Globus pallidus (tissue), 1 donor: ENCODE data around the gene CLMN.
"Not testable (repeated sequence)": the region's sequence is repeated elsewhere in the genome, so short reads cannot be mapped to it uniquely, and the experiment has no call there.

Source experiments
- DNase-seq: peaks from one replicate; pipeline ENCODE4 v3.0.0-alpha.2; 2015; ENCODE audit warnings: low spot score

CLMN gene

GRCh38 chr14:95218006-95218405, 101.7 kb downstream of the CLMN start:
- DNase-seq, result no peak

DNA sequence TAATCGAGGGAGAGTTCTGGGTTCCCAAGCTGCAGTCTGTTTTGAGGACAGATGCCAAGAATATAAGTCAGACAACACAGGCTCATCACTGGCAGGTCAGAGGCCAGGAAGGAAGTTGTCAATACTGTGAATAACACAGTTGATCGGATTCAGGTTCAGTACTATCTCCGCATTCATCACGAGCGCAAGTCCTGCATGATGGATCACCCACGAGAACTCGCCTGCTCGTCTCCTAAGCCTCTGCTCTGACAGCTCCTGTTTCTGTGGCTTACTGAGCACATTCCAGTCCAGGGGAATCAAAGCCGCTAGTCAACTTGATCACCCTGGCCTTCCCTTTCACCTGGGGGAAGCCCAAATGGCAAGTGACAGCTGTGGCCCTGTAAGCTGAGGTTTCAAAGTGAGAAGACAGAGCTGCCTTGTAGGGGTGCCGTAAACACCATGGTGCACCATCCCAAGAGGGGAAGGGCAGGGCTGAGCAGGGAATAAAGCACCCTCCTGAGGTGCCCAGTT, 102.3 kb downstream of the CLMN start:
- no peak for DNase-seq

- DNase-seq, result no peak
Measured at GRCh38 chr14:95216008-95216407, 103.7 kb downstream of the CLMN start.

DNA sequence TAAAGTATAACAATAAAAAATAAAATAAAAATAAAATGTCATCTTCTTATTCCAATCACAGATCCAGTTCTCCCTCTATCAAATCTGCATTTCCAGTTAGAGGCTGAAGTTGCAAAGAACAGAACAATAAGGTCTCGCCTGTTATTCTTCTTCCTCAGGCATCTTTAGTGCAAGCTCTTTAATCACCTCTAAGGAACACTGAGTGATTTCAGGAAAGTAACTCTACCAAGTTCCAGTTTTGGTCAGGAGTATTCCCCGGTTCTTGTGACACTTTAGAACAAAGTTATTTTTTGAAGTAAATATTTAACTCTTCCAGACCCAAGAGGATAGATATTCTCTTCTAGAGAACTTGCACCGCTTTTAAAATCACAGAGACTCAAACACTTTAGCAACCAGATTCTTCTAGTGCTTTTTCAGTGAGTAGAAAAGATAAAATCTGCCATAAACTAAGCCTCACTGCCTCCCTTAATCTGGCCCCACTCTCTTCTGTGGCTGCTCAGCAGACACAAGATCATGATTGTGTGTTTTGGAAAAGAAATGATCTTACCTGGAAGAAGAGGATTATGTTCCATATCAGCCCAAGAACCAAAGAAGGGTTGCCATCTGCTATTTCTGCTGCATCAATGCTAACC, 104.5 kb downstream of the CLMN start:
- DNase-seq, result no peak

GRCh38 chr14:95213774-95214173, 105.9 kb downstream of the CLMN start:
- no peak for DNase-seq

DNA sequence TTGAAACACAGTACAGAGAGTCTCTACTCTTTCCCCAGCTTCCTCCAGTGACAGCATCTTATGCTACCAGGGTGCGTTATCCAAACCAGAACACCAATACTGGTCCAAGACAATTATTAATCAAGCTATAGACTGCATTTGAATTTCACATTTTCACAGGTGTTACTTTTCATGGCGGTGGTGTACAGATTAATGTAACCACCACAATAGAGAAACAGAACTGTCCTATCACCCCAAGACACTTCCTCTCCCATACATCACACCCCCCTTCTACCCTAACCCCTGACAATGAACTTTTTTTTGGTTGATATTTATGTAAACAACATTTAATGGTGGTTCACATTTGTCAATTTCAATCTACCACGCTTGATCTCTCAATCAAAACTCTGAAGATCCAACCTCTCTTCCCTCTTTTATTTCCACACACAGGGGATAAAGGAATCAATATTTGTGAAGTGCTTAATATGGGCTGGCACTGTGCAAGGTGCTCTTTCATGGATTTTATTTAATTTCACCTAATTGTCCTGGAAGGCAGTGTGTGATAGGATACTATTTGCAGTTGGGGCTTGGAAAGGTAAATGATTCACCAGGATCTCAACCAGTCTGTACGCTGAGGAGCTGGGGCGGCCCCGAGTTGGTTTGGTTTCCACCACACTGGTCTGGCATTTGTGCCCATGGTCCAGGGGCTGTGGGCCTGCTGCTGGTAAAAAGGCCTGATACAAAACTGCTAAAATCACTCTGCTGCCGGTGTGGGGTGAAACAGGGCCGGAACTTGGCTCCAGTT, 107.8 kb downstream of the CLMN start:
- no peak for DNase-seq

DNA sequence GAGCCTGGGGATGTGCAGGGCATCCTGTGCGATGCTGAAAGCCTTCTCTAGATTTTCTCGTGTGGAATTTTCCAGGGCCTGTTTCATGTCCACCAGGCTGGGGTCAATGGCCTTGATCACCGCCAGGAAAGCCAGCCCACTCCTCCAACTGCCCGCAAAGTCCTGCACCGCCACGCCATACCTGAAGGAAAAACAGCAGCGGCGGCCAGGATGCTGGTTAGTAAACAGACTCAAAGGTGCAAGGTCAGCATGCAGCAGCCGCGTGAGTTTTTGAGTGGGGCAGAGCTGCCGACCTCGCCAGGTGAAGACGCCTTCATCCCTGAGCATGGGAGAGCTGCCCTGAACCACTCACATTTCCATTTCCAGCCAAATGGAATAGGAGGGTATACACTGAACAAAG, 109.0 kb downstream of the CLMN start:
- no peak for DNase-seq

DNA sequence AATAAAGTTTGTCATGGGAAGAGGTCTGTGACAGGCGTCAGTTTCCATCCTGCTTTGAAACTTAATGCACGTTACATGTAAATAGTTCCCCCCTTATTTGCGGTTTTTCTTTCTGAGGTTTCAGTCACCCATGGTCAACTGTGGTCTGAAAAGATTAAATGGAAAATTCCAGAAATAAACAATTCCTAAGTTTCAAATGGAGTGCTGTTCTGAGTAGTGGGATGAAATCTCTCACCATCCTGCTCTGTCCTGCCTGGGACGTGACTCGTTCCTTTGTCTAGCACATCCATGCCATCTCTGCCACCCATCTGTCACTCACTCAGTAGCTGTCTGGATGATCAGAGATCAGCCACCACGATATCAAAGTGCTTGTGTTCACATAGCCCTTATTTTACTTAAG, 111.1 kb downstream of the CLMN start:
- DNase-seq, result no peak

GRCh38 chr14:95207475-95208233, 112.1 kb downstream of the CLMN start:
- no peak for DNase-seq

- no peak for DNase-seq
Measured at GRCh38 chr14:95206534-95206933, 113.2 kb downstream of the CLMN start.

DNA sequence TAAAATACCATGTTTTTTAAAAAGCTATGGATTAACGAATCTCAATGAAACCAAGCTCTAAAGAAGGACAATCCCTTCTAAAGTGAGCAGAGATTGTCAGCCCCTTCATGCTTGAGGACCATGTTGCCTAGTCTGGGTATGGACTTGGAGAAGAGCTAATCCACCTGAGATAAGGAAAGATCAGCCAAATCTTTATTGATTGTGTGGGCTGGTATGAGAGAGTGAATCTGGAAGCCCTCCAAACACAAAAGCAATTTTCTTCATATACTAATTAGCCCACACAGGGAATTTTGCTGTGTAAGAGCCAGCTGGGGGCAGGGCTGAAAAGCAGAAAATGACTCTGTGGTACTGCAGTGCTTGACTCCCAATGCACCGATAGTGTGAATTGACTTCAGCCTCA, 115.0 kb downstream of the CLMN start:
- DNase-seq, result no peak

DNA sequence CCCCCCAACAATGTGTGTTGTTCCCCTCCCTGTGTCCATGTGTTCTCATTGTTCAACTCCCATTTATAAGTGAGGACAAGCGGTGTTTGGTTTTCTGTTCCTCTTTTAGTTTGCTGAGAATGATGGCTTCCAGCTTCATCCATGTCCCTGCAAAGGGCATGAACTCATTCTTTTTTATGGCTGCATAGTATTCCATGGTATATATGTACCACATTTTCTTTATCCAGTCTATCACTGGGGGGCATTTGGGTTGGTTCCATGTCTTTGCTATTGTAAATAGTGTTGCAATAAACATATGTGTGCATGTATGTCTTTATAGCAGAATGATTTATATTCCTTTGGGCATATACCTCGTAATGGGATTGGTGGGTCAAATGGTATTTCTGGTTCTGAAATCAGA, 118.0 kb downstream of the CLMN start:
- not testable (repeated sequence) for DNase-seq

GRCh38 chr14:95200404-95200803, 119.3 kb downstream of the CLMN start:
- DNase-seq, result no peak

DNA sequence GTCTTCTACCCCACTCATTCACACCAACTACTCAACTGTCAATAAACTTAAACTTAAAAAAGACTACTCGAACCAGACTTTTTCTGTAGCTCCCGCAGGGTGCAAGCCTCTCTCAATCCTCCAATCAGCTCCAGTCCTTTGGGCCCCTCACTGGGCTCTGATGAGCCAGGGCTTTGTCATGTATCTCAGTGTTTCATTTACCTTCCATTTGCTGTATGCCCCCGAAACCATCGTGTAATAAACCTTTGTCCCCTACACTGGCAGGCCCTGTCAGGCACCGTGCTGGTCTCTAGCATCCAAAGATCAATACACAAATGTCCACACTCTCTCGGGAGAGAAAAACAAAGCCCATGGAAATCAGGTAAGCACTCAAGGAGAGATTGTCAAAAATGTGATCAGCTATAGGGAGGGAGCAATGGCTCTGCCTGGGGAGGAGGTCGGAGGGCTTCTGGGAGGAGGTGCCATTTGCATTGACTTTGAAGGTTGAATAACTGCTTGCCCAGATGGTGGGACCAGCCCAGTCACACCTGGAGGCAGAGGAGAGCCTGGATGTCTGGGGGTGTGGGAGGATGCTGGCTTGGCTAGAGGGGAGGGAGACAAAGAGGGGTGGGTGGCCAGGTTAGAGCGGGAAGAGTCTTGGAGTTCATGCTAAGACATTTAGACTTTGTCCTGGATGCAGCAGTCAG, 120.3 kb downstream of the CLMN start:
- no peak for DNase-seq

DNA sequence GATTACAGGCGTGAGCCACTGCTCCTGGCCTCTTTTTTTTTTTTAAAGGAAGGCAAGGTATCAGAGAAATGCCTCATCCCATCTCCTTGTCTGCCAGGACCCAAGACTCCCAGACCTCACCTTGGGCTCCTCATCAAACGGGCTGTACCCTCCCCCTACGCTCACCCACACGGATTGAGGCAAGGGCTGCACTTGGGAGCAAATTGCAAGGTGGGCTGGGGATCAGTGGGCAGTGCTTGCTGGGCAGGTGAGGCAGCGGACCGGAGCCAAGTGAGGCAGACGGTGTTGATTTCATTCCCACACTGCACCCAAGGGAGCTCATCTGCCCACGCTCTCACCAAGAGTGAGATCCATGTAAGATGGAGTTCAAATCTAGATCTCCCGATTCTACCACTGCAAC, 121.4 kb downstream of the CLMN start:
- no peak for DNase-seq

- no peak for DNase-seq
Measured at GRCh38 chr14:95197551-95197950, 122.2 kb downstream of the CLMN start.

- no peak for DNase-seq
Measured at GRCh38 chr14:95196826-95197545, 122.7 kb downstream of the CLMN start.

- no peak for DNase-seq
Measured at GRCh38 chr14:95196268-95196667, 123.4 kb downstream of the CLMN start.

GRCh38 chr14:95195031-95195430, 124.7 kb downstream of the CLMN start:
- no peak for DNase-seq

- DNase-seq, result no peak
Measured at GRCh38 chr14:95193081-95193480, 126.6 kb downstream of the CLMN start.

- no peak for DNase-seq
Measured at GRCh38 chr14:95192311-95192710, 127.4 kb downstream of the CLMN start.
